AG04450 (cell line): Measurements from ENCODE around the gene EFTUD2. TPM values are rescaled to one million over a fixed set of nuclear protein-coding genes. Genes with fewer than 3 reads are reported as not detected.

ENCODE experiments used
- CTCF ChIA-PET: fragments of 300-600, 350-600 bp; formaldehyde crosslinking; extraction: SDS; loops from one replicate; lab custom pipeline; 2022; ENCODE audit warnings: antibody characterized with exemption, inconsistent platforms; lab: Charles Lee
- POLR2A ChIA-PET: fragments of 350-600 bp; formaldehyde crosslinking; extraction: SDS; loops from one replicate; lab custom pipeline; 2021; ENCODE audit warnings: antibody characterized with exemption, inconsistent platforms; lab: Yijun Ruan, JAX
- DNase-seq: peaks from one replicate; pipeline ENCODE4 v3.0.0-alpha.2; 2011; ENCODE audit warnings: low read depth, low spot score
- H3K27ac ChIP-seq: one replicate; pipeline ENCODE4 v1.5.1; 2012; ENCODE audit warnings: low read depth, low read length, control low read depth
- H3K27me3 ChIP-seq: one replicate; pipeline ENCODE4 v1.6.0; 2012; ENCODE audit warnings: low read length; ENCODE audit not compliant: control insufficient read depth, insufficient read depth
- H3K4me3 ChIP-seq: 2 replicates; pipeline ENCODE4 v1.5.1; 2011; ENCODE audit warnings: mild to moderate bottlenecking, low read depth, low read length, control low read depth
- H3K9me3 ChIP-seq: 2 replicates; pipeline ENCODE4 v1.5.1; 2012; ENCODE audit warnings: low read length; ENCODE audit not compliant: control insufficient read depth, insufficient read depth
- CTCF ChIP-seq: IDR thresholded peaks from 2 replicates; pipeline ENCODE4 v1.5.1; 2011; ENCODE audit warnings: low read depth, low read length, control low read depth, inconsistent platforms
- polyA plus RNA-seq: library from polyadenylated mRNA; depleted of rRNA; stranded (reverse); fragments of >200 nt; gene quantifications from 2 replicates; pipeline ENCODE4 v1.2.3, GENCODE V29; 2011

Gene EFTUD2
- polyA plus RNA-seq, 1 experiment = 147 TPM

- Histone ChIP-seq H3K27me3 (no peaks in the 10 kb centered on the region), H3K27ac (peak overlapping the region; percentile 11), H3K4me3 (no peak overlapping the region), H3K9me3 (no peaks in the 10 kb centered on the region)
- CTCF ChIA-PET = interaction anchor here (1.2 to 10.1 kb wide), 4 partner anchors 17 to 88 kb away, joined by 4 to 136 read pairs (median 64); no protein-coding TSS in a partner anchor
- POLR2A ChIA-PET = interaction anchor here (0.6 kb wide), 1 partner anchor 23 kb away, joined by 5 read pairs; no protein-coding TSS in a partner anchor
- no peak for DNase-seq
- TF ChIP-seq CTCF = no peak
Observed at GRCh38 chr17:44862278-44862914, 36.8 kb downstream of the EFTUD2 start.

GRCh38 chr17:44859701-44860100 lies 39.5 kb downstream of the EFTUD2 start:
- Histone ChIP-seq H3K9me3 (no peaks in the 10 kb centered on the region), H3K4me3 (no peak overlapping the region), H3K27me3 (no peaks in the 10 kb centered on the region), H3K27ac (no peak overlapping the region)
- POLR2A ChIA-PET = no interaction called here
- no peak for DNase-seq
- TF ChIP-seq CTCF = no peak
- CTCF ChIA-PET = interaction anchor here (0.6 to 10.1 kb wide), 3 partner anchors 9 to 80 kb away, joined by 3 to 121 read pairs (median 3); no protein-coding TSS in a partner anchor

GRCh38 chr17:44854192-44854591 lies 45.1 kb downstream of the EFTUD2 start:
- no peak for TF ChIP-seq CTCF
- Histone ChIP-seq H3K4me3 (no peak overlapping the region), H3K9me3 (peaks cover 4% of the 10 kb centered on the region; the same call in 1 of the 2 replicates), H3K27ac (no peak overlapping the region), H3K27me3 (no peaks in the 10 kb centered on the region)
- ChIA-PET POLR2A (interaction anchor here (0.6 kb wide), 1 partner anchor 105 kb away, joined by 3 read pairs; no protein-coding TSS in a partner anchor), CTCF (interaction anchor here (1.8 kb wide), 1 partner anchor 11 kb away, joined by 4 read pairs; no protein-coding TSS in a partner anchor)
- no peak for DNase-seq

GRCh38 chr17:44850612-44851011 lies 48.6 kb downstream of the EFTUD2 start:
- H3K9me3 ChIP-seq = peaks cover 4% of the 10 kb centered on the region; the same call in 1 of the 2 replicates
- H3K27ac ChIP-seq = no peak overlapping the region
- DNase-seq = no peak
- ChIA-PET POLR2A (no interaction called here), CTCF (no interaction called here)
- TF ChIP-seq CTCF = no peak
- no peaks in the 10 kb centered on the region for H3K27me3 ChIP-seq
- no peak overlapping the region for H3K4me3 ChIP-seq

GRCh38 chr17:44850025-44850424 lies 49.2 kb downstream of the EFTUD2 start:
- POLR2A ChIA-PET = interaction anchor here (0.6 kb wide), 1 partner anchor 27 kb away, joined by 7 read pairs; no protein-coding TSS in a partner anchor
- Histone ChIP-seq H3K4me3 (no peak overlapping the region), H3K27me3 (no peaks in the 10 kb centered on the region)

More at GRCh38 chr17:44850025-44850424, 49.2 kb downstream of the EFTUD2 start:
- Histone ChIP-seq H3K27ac (no peak overlapping the region), H3K9me3 (peaks cover 4% of the 10 kb centered on the region; the same call in 1 of the 2 replicates)
- no peak for DNase-seq
- no peak for TF ChIP-seq CTCF
- CTCF ChIA-PET = no interaction called here
